Activated CD4-positive, alpha-beta memory T cell treated with anti-CD3 and anti-CD28 coated beads, Interleukin-2, amount 10 ng/mL, durations not matched to agents 7 days and 5 days (primary cell): ENCODE data around the gene GLE1. TPM values are rescaled to one million over a fixed set of nuclear protein-coding genes. Genes with fewer than 3 reads are reported as not detected.

Experiments used
- CTCF ChIA-PET: fragments of 350-600 bp; sonication (Branson Sonifier 250); formaldehyde crosslinking; loops from one replicate; lab custom pipeline; 2021; ENCODE audit warnings: antibody characterized with exemption, inconsistent platforms; lab: Charles Lee
- POLR2A ChIA-PET: fragments of 350-600 bp; sonication (Branson Sonifier 250); formaldehyde crosslinking; loops from one replicate; lab custom pipeline; 2021; ENCODE audit warnings: antibody characterized with exemption; lab: Charles Lee
- DNase-seq: peaks from one replicate; pipeline ENCODE4 v3.0.0-alpha.2; 2020
- H3K27ac Mint-ChIP-seq: one replicate; pipeline ENCODE4 v1.8.0; 2021; ENCODE audit warnings: mild to moderate bottlenecking, mixed read lengths
- H3K27me3 Mint-ChIP-seq: one replicate; pipeline ENCODE4 v1.8.0; 2021; ENCODE audit warnings: mixed read lengths
- H3K36me3 Mint-ChIP-seq: one replicate; pipeline ENCODE4 v1.8.0; 2021; ENCODE audit warnings: low read depth, mixed read lengths
- H3K4me1 Mint-ChIP-seq: one replicate; pipeline ENCODE4 v1.8.0; 2021; ENCODE audit warnings: mixed read lengths
- H3K4me3 Mint-ChIP-seq: one replicate; pipeline ENCODE4 v1.8.0; 2021; ENCODE audit warnings: mild to moderate bottlenecking, mixed read lengths
- H3K9me3 Mint-ChIP-seq: one replicate; pipeline ENCODE4 v1.8.0; 2021; ENCODE audit warnings: mixed read lengths
- total RNA-seq, 2 experiments: library from RNA; stranded (reverse); gene quantifications; one replicate each; pipeline ENCODE4 v1.2.3, GENCODE V29; 2021

Gene GLE1
- total RNA-seq, 2 experiments from 2014 or later = 50.3 to 50.7 TPM

GRCh38 chr9:128481561-128481960, 23.0 kb upstream of the GLE1 start:
- CTCF ChIA-PET = interaction anchor here (0.7 to 1.5 kb wide), 2 partner anchors 43 to 747 kb away, joined by 3 read pairs; partner anchors contain the start of gene TOR2A
- Mint-ChIP-seq H3K27me3 (no peaks in the 10 kb centered on the region), H3K9me3 (no peaks in the 10 kb centered on the region), H3K4me1 (no peaks in the 10 kb centered on the region), H3K4me3 (no peak overlapping the region), H3K36me3 (peaks cover 57% of the 10 kb centered on the region), H3K27ac (no peak overlapping the region)
- no peak for DNase-seq
- POLR2A ChIA-PET = no interaction called here

- Mint-ChIP-seq H3K4me1 (no peaks in the 10 kb centered on the region), H3K4me3 (no peak overlapping the region), H3K36me3 (peaks cover 64% of the 10 kb centered on the region), H3K27ac (no peak overlapping the region), H3K9me3 (no peaks in the 10 kb centered on the region), H3K27me3 (no peaks in the 10 kb centered on the region)
- POLR2A ChIA-PET = no interaction called here
- CTCF ChIA-PET = interaction anchor here (0.7 to 1.5 kb wide), 2 partner anchors 43 to 747 kb away, joined by 3 read pairs; partner anchors contain the start of gene TOR2A
- DNase-seq = no peak
Measured at GRCh38 chr9:128482186-128482585, 22.3 kb upstream of the GLE1 start.

- Mint-ChIP-seq H3K4me3 (no peak overlapping the region), H3K27me3 (no peaks in the 10 kb centered on the region), H3K27ac (no peak overlapping the region), H3K36me3 (peaks cover 62% of the 10 kb centered on the region), H3K4me1 (no peaks in the 10 kb centered on the region), H3K9me3 (no peaks in the 10 kb centered on the region)
- ChIA-PET POLR2A (no interaction called here), CTCF (no interaction called here)
- DNase-seq = no peak
Measured at GRCh38 chr9:128484686-128485413, 19.7 kb upstream of the GLE1 start.

- Mint-ChIP-seq H3K36me3 (peaks cover 63% of the 10 kb centered on the region), H3K27me3 (no peaks in the 10 kb centered on the region), H3K4me3 (no peak overlapping the region), H3K9me3 (no peaks in the 10 kb centered on the region), H3K27ac (no peak overlapping the region), H3K4me1 (no peaks in the 10 kb centered on the region)
- CTCF ChIA-PET = interaction anchor here (1.1 kb wide), 1 partner anchor 47 kb away, joined by 4 read pairs; no protein-coding TSS in a partner anchor
- DNase-seq = no peak
- POLR2A ChIA-PET = interaction anchor here (0.8 kb wide), 1 partner anchor 19 kb away, joined by 4 read pairs; the partner anchor contains the start of gene GLE1
Measured at GRCh38 chr9:128485414-128485855, 19.1 kb upstream of the GLE1 start.

- ChIA-PET POLR2A (interaction anchor here (0.8 kb wide), 1 partner anchor 19 kb away, joined by 4 read pairs; the partner anchor contains the start of gene GLE1), CTCF (interaction anchor here (1.1 kb wide), 1 partner anchor 48 kb away, joined by 4 read pairs; no protein-coding TSS in a partner anchor)
- H3K36me3 Mint-ChIP-seq = peaks cover 66% of the 10 kb centered on the region
- no peak overlapping the region for H3K4me3 Mint-ChIP-seq
- H3K27ac Mint-ChIP-seq = no peak overlapping the region
- H3K4me1 Mint-ChIP-seq = no peaks in the 10 kb centered on the region
- DNase-seq = no peak
- no peaks in the 10 kb centered on the region for H3K27me3 Mint-ChIP-seq
- H3K9me3 Mint-ChIP-seq = no peaks in the 10 kb centered on the region
Measured at GRCh38 chr9:128486201-128486600, 18.3 kb upstream of the GLE1 start.

- H3K36me3 Mint-ChIP-seq = peaks cover 51% of the 10 kb centered on the region
- no peak overlapping the region for H3K27ac Mint-ChIP-seq
- no peaks in the 10 kb centered on the region for H3K27me3 Mint-ChIP-seq
- ChIA-PET CTCF (no interaction called here), POLR2A (no interaction called here)
- H3K4me1 Mint-ChIP-seq = no peaks in the 10 kb centered on the region
- DNase-seq = no peak
- H3K4me3 Mint-ChIP-seq = no peak overlapping the region
- H3K9me3 Mint-ChIP-seq = no peaks in the 10 kb centered on the region
Measured at GRCh38 chr9:128493424-128493823, 11.1 kb upstream of the GLE1 start.

- DNase-seq = no peak
- Mint-ChIP-seq H3K9me3 (no peaks in the 10 kb centered on the region), H3K27me3 (no peaks in the 10 kb centered on the region), H3K27ac (no peak overlapping the region), H3K4me1 (no peaks in the 10 kb centered on the region), H3K4me3 (no peak overlapping the region), H3K36me3 (peaks cover 48% of the 10 kb centered on the region)
- ChIA-PET CTCF (no interaction called here), POLR2A (interaction anchor here (1.2 kb wide), 1 partner anchor 11 kb away, joined by 5 read pairs; no protein-coding TSS in a partner anchor)
Measured at GRCh38 chr9:128494108-128494745, 10.3 kb upstream of the GLE1 start.

- Mint-ChIP-seq H3K9me3 (no peaks in the 10 kb centered on the region), H3K4me1 (no peaks in the 10 kb centered on the region), H3K27me3 (no peaks in the 10 kb centered on the region), H3K4me3 (no peak overlapping the region), H3K36me3 (peaks cover 46% of the 10 kb centered on the region), H3K27ac (no peak overlapping the region)
- no peak for DNase-seq
- ChIA-PET POLR2A (interaction anchor here (1.2 kb wide), 1 partner anchor 10 kb away, joined by 5 read pairs; no protein-coding TSS in a partner anchor), CTCF (no interaction called here)
Measured at GRCh38 chr9:128494746-128495129, 9.8 kb upstream of the GLE1 start.

- H3K27ac Mint-ChIP-seq = no peak overlapping the region
- H3K27me3 Mint-ChIP-seq = no peaks in the 10 kb centered on the region
- H3K4me1 Mint-ChIP-seq = no peaks in the 10 kb centered on the region
- H3K36me3 Mint-ChIP-seq = peaks cover 49% of the 10 kb centered on the region
- no peak overlapping the region for H3K4me3 Mint-ChIP-seq
- no peaks in the 10 kb centered on the region for H3K9me3 Mint-ChIP-seq
- POLR2A ChIA-PET = interaction anchor here (0.6 kb wide), 1 partner anchor 10 kb away, joined by 3 read pairs; no protein-coding TSS in a partner anchor
- no peak for DNase-seq
- CTCF ChIA-PET = interaction anchor here (0.5 kb wide), 1 partner anchor 323 kb away, joined by 4 read pairs; the partner anchor contains the start of gene ENDOG
Measured at GRCh38 chr9:128495296-128495695, 9.2 kb upstream of the GLE1 start.

- H3K4me1 Mint-ChIP-seq = no peaks in the 10 kb centered on the region
- H3K27ac Mint-ChIP-seq = no peak overlapping the region
- H3K36me3 Mint-ChIP-seq = peaks cover 53% of the 10 kb centered on the region
- no peak overlapping the region for H3K4me3 Mint-ChIP-seq
- ChIA-PET POLR2A (interaction anchor here (0.6 kb wide), 1 partner anchor 9 kb away, joined by 3 read pairs; no protein-coding TSS in a partner anchor), CTCF (no interaction called here)
- no peaks in the 10 kb centered on the region for H3K27me3 Mint-ChIP-seq
- no peaks in the 10 kb centered on the region for H3K9me3 Mint-ChIP-seq
- DNase-seq = no peak
Measured at GRCh38 chr9:128495804-128496417, 8.6 kb upstream of the GLE1 start.

- CTCF ChIA-PET = no interaction called here
- H3K36me3 Mint-ChIP-seq = peaks cover 52% of the 10 kb centered on the region
- H3K27me3 Mint-ChIP-seq = no peaks in the 10 kb centered on the region
- DNase-seq = no peak
- POLR2A ChIA-PET = no interaction called here
- no peak overlapping the region for H3K27ac Mint-ChIP-seq
- no peaks in the 10 kb centered on the region for H3K4me1 Mint-ChIP-seq
- no peaks in the 10 kb centered on the region for H3K9me3 Mint-ChIP-seq
- no peak overlapping the region for H3K4me3 Mint-ChIP-seq
Measured at GRCh38 chr9:128497824-128498610, 6.5 kb upstream of the GLE1 start.

- H3K27me3 Mint-ChIP-seq = no peaks in the 10 kb centered on the region
- peaks cover 7% of the 10 kb centered on the region for H3K4me1 Mint-ChIP-seq
- H3K27ac Mint-ChIP-seq = no peak overlapping the region
- no peaks in the 10 kb centered on the region for H3K9me3 Mint-ChIP-seq
- no peak for DNase-seq
- peaks cover 48% of the 10 kb centered on the region for H3K36me3 Mint-ChIP-seq
- H3K4me3 Mint-ChIP-seq = no peak overlapping the region
- POLR2A ChIA-PET = no interaction called here
- CTCF ChIA-PET = no interaction called here
Measured at GRCh38 chr9:128498911-128499310, 5.6 kb upstream of the GLE1 start.
